Liver (tissue), 9 donors: ENCODE data around the gene ADCYAP1R1. TPM values are rescaled to one million over a fixed set of nuclear protein-coding genes. Genes with fewer than 3 reads are reported as not detected.

Source experiments
- DNase-seq: peaks from one replicate; pipeline ENCODE4 v3.0.0-alpha.2; 2017; ENCODE audit warnings: low spot score
- H3K27ac ChIP-seq, 2 donors: one replicate each; pipeline ENCODE4 v1.7.0; 2013; ENCODE audit warnings: inconsistent platforms in 2 of 2, low read length in 2 of 2, control low read depth in 1 of 2, low read depth in 1 of 2, mild to moderate bottlenecking in 1 of 2
- H3K27me3 ChIP-seq, 4 donors: one replicate each; pipeline versions ENCODE4 v1.6.1 to v1.7.0; 2013; ENCODE audit warnings: low read length in 3 of 4, inconsistent platforms in 1 of 4, mild to moderate bottlenecking in 1 of 4, moderate library complexity in 1 of 4; ENCODE audit not compliant: control insufficient read depth in 4 of 4, insufficient read depth in 4 of 4
- H3K36me3 ChIP-seq, 4 donors: one replicate each; pipeline versions ENCODE4 v1.6.1 to v1.7.0; 2013; ENCODE audit warnings: low read length in 3 of 4, mild to moderate bottlenecking in 3 of 4, low read depth in 1 of 4, moderate library complexity in 1 of 4; ENCODE audit not compliant: control insufficient read depth in 4 of 4, insufficient read depth in 3 of 4
- H3K4me1 ChIP-seq, 4 donors: one replicate each; pipeline versions ENCODE4 v1.6.1 to v1.7.0; 2013; ENCODE audit warnings: low read length in 3 of 4, mild to moderate bottlenecking in 3 of 4, moderate library complexity in 1 of 4; ENCODE audit not compliant: control insufficient read depth in 4 of 4, insufficient read depth in 4 of 4
- H3K4me3 ChIP-seq, 3 donors: one replicate each; pipeline versions ENCODE4 v1.6.1 to v1.7.0; 2013; ENCODE audit warnings: low read length in 3 of 3, control low read depth in 1 of 3, low read depth in 1 of 3, mild to moderate bottlenecking in 1 of 3
- H3K9ac ChIP-seq, 2 donors: one replicate each; pipeline ENCODE4 v1.7.0; 2013; ENCODE audit warnings: low read length in 2 of 2, mild to moderate bottlenecking in 2 of 2, moderate library complexity in 2 of 2, control low read depth in 1 of 2, low read depth in 1 of 2
- H3K9me3 ChIP-seq, 4 donors: one replicate each; pipeline versions ENCODE4 v1.6.1 to v1.7.0; 2013; ENCODE audit warnings: low read length in 3 of 4; ENCODE audit not compliant: control insufficient read depth in 4 of 4
- ATF3 ChIP-seq: IDR thresholded peaks from 2 replicates; pipeline ENCODE4 v1.6.1; 2016; ENCODE audit warnings: antibody characterized with exemption
- CTCF ChIP-seq: fragments of 150-350 bp; IDR thresholded peaks from 2 replicates; pipeline ENCODE4 v1.5.1; 2017; ENCODE audit warnings: improper control_type of control experiment, low read depth, low read length; ENCODE audit not compliant: missing input control
- EGR1 ChIP-seq, 2 donors: IDR thresholded peaks; 2 replicates each; pipeline ENCODE4 v1.6.1; 2016 to 2018; ENCODE audit warnings: antibody characterized with exemption in 2 of 2, low read depth in 2 of 2
- FOXA1 ChIP-seq: IDR thresholded peaks from 2 replicates; pipeline ENCODE4 v1.6.1; 2016; ENCODE audit warnings: antibody characterized with exemption
- GABPA ChIP-seq, 2 donors: IDR thresholded peaks in 1 of 2; conservative IDR thresholded peaks in 1 of 2; 2 replicates each; pipeline ENCODE4 v1.6.1; 2016; ENCODE audit warnings: antibody characterized with exemption in 2 of 2, mild to moderate bottlenecking in 1 of 2, moderate library complexity in 1 of 2
- HNF4A ChIP-seq, 2 donors: conservative IDR thresholded peaks; 2 replicates each; pipeline ENCODE4 v1.6.1; 2016; ENCODE audit warnings: antibody characterized with exemption in 2 of 2, mild to moderate bottlenecking in 2 of 2
- HNF4G ChIP-seq: IDR thresholded peaks from 2 replicates; pipeline ENCODE4 v1.6.1; 2016; ENCODE audit warnings: antibody characterized with exemption
- JUND ChIP-seq, 2 donors: IDR thresholded peaks; 2 replicates each; pipeline ENCODE4 v1.6.1; 2016; ENCODE audit warnings: antibody characterized with exemption in 2 of 2
- MAX ChIP-seq: IDR thresholded peaks from 2 replicates; pipeline ENCODE4 v1.6.1; 2016; ENCODE audit warnings: antibody characterized with exemption
- NR2F2 ChIP-seq: IDR thresholded peaks from 2 replicates; pipeline ENCODE4 v1.6.1; 2016; ENCODE audit warnings: antibody characterized with exemption
- RAD21 ChIP-seq, 2 donors: IDR thresholded peaks; 2 replicates each; pipeline ENCODE4 v1.6.1; 2016; ENCODE audit warnings: antibody characterized with exemption in 2 of 2, mild to moderate bottlenecking in 2 of 2
- REST ChIP-seq: IDR thresholded peaks from 2 replicates; pipeline ENCODE4 v1.6.1; 2016; ENCODE audit warnings: antibody characterized with exemption, mild to moderate bottlenecking
- SP1 ChIP-seq: IDR thresholded peaks from 2 replicates; pipeline ENCODE4 v1.6.1; 2018; ENCODE audit warnings: antibody characterized with exemption, mild to moderate bottlenecking
- TAF1 ChIP-seq: conservative IDR thresholded peaks from 2 replicates; pipeline ENCODE4 v1.6.1; 2016; ENCODE audit warnings: antibody characterized with exemption, mild to moderate bottlenecking
- YY1 ChIP-seq: IDR thresholded peaks from 2 replicates; pipeline ENCODE4 v1.6.1; 2016; ENCODE audit warnings: antibody characterized with exemption, mild to moderate bottlenecking
- WGBS: extraction: QIAGEN DNeasy Blood & Tissue Kit; methylation state at CpG from one replicate; pipeline ENCODE4 v1.1.7; 2013; 5-methylcytosine and 5-hydroxymethylcytosine counted together
- polyA plus RNA-seq, 2 donors: library from polyadenylated mRNA; stranded (reverse) in 1 of 2; unstranded in 1 of 2; fragments of 200-250 nt in 1 of 2; fragments of >200 nt in 1 of 2; fragmentation: Nextera tagmentation in 1 of 2; extraction: Ambion mirVana in 1 of 2; gene quantifications; one replicate each; pipeline versions ENCODE4 v1.2.1 to v1.2.3, GENCODE V29; 2013 to 2015
- total RNA-seq, 2 donors: library from RNA; depleted of rRNA; stranded (reverse); fragments of >200 nt; gene quantifications; one replicate each; pipeline ENCODE4 v1.2.3, GENCODE V29; 2014
- donor health status: healthy.
- donor health status: healthy.
- donor health status: healthy.
- donor health status: healthy.
- donor health status: healthy.

Gene ADCYAP1R1
- total and polyA plus RNA-seq, 4 donors: 0.05 to 0.67 (median 0.12) TPM; not detected in 1

GRCh38 chr7:31121601-31122000 is 69.5 kb downstream of the ADCYAP1R1 start:
- Histone ChIP-seq H3K9me3 (no peaks in the 10 kb centered on the region), H3K27ac (no peak overlapping the region), H3K9ac (no peak overlapping the region), H3K4me1 (no peaks in the 10 kb centered on the region), H3K27me3 (no peaks in the 10 kb centered on the region), H3K4me3 (no peak overlapping the region), H3K36me3 (no peaks in the 10 kb centered on the region)
- WGBS: 95% methylated on average over 2 of the region's 2 CpGs
- TF ChIP-seq YY1 (no peak), GABPA (IDR thresholded peaks at IDR 0.05 in 1 of 2, conservative IDR thresholded peaks at IDR 0.05 in 1 of 2) (no peak)
- no peak for DNase-seq

GRCh38 chr7:31122649-31123058 is 70.5 kb downstream of the ADCYAP1R1 start:
- no peaks in the 10 kb centered on the region for H3K4me1 ChIP-seq
- no peaks in the 10 kb centered on the region for H3K27me3 ChIP-seq
- no peak overlapping the region for H3K9ac ChIP-seq
- WGBS: 1% methylated on average over 4 of the region's 4 CpGs
- H3K9me3 ChIP-seq: no peaks in the 10 kb centered on the region
- no peak overlapping the region for H3K27ac ChIP-seq
- TF ChIP-seq HNF4A (conservative IDR thresholded peaks at IDR 0.05) (no peak), FOXA1 (no peak), EGR1 (IDR thresholded peaks at IDR 0.05; ENCODE audit: low read depth in 2 of 2) (no peak), GABPA (IDR thresholded peaks at IDR 0.05 in 1 of 2, conservative IDR thresholded peaks at IDR 0.05 in 1 of 2) (no peak), HNF4G (no peak), RAD21 (IDR thresholded peaks at IDR 0.05) (peak; percentile 90 to 91), MAX (no peak), ATF3 (peak; percentile 52), NR2F2 (no peak), JUND (IDR thresholded peaks at IDR 0.05) (peak; percentile 85 to 87), CTCF (peak; percentile 78)
- DNase-seq: peak; percentile 46
- H3K4me3 ChIP-seq: no peak overlapping the region
- no peaks in the 10 kb centered on the region for H3K36me3 ChIP-seq

GRCh38 chr7:31123321-31123720 is 71.2 kb downstream of the ADCYAP1R1 start:
- Histone ChIP-seq H3K4me3 (no peak overlapping the region), H3K4me1 (no peaks in the 10 kb centered on the region), H3K9ac (no peak overlapping the region), H3K27ac (no peak overlapping the region), H3K36me3 (no peaks in the 10 kb centered on the region), H3K9me3 (no peaks in the 10 kb centered on the region), H3K27me3 (no peaks in the 10 kb centered on the region)
- 81% methylated on average over 6 of the region's 6 CpGs for WGBS
- no peak for DNase-seq
- no peak for TF ChIP-seq YY1
- no peak for TF ChIP-seq SP1
- no peak for TF ChIP-seq HNF4G

GRCh38 chr7:31123726-31124125 is 71.6 kb downstream of the ADCYAP1R1 start:
- H3K27ac ChIP-seq: no peak overlapping the region
- WGBS: 68% methylated on average over 2 of the region's 2 CpGs
- no peak overlapping the region for H3K9ac ChIP-seq
- H3K36me3 ChIP-seq: no peaks in the 10 kb centered on the region
- no peak for DNase-seq
- H3K4me3 ChIP-seq: no peak overlapping the region
- no peak for TF ChIP-seq TAF1
- TF ChIP-seq JUND (IDR thresholded peaks at IDR 0.05): no peak
- TF ChIP-seq EGR1 (IDR thresholded peaks at IDR 0.05; ENCODE audit: low read depth in 2 of 2): no peak
- no peak for TF ChIP-seq GABPA (IDR thresholded peaks at IDR 0.05 in 1 of 2, conservative IDR thresholded peaks at IDR 0.05 in 1 of 2)
- TF ChIP-seq ATF3: no peak
- TF ChIP-seq HNF4A (conservative IDR thresholded peaks at IDR 0.05): no peak
- TF ChIP-seq SP1: no peak
- TF ChIP-seq HNF4G: no peak
- TF ChIP-seq NR2F2: no peak
- no peak for TF ChIP-seq REST
- H3K4me1 ChIP-seq: no peaks in the 10 kb centered on the region
- no peaks in the 10 kb centered on the region for H3K9me3 ChIP-seq
- H3K27me3 ChIP-seq: no peaks in the 10 kb centered on the region
